GM19239 (cell line): ENCODE data around the gene BROX.
A peak's percentile ranks its signal among the peaks of the same experiment; 100 is the strongest.
"Not testable (repeated sequence)": the region's sequence is repeated elsewhere in the genome, so short reads cannot be mapped to it uniquely, and the experiment has no call there.

Experiments
- DNase-seq: peaks from one replicate; pipeline ENCODE4 v3.0.0; 2011; ENCODE audit warnings: low spot score; ENCODE audit not compliant: insufficient read length
- FAIRE-seq: peaks from 2 replicates; lab custom pipeline; 2011; peaks lifted over from hg19 to GRCh38; lab: Jason Lieb, UNC

The BROX gene

GRCh38 chr1:222712253-222713090 is at the start of gene BROX, which contains the start of gene AIDA:
TSS of gene BROX (plus strand) at chr1:222712564. CDS start at chr1:222715700, 3,136 bp downstream.
TSS of gene AIDA (minus strand) at chr1:222712491. CDS start at chr1:222712317, 174 bp downstream.
- FAIRE-seq = peak; percentile 81
- peak; percentile 67 for DNase-seq

GRCh38 chr1:222663431-222663934 is 48.9 kb upstream of the BROX start:
- DNase-seq = no peak
- no peak for FAIRE-seq

GRCh38 chr1:222665964-222666363 is 46.4 kb upstream of the BROX start:
- DNase-seq (no peak), FAIRE-seq (no peak)

GRCh38 chr1:222668184-222668583 is 44.2 kb upstream of the BROX start:
- DNase-seq, FAIRE-seq: not testable (repeated sequence)

GRCh38 chr1:222669107-222669506 is 43.3 kb upstream of the BROX start:
- DNase-seq, FAIRE-seq: not testable (repeated sequence)

GRCh38 chr1:222670110-222670509 is 42.3 kb upstream of the BROX start:
- FAIRE-seq (no peak), DNase-seq (no peak)

- no peak for FAIRE-seq
- DNase-seq = no peak
These were observed 32.3 kb upstream of the BROX start for GRCh38 chr1:222680080-222680479.

GRCh38 chr1:222691016-222691415 is 21.3 kb upstream of the BROX start:
- no peak for FAIRE-seq
- DNase-seq = no peak

GRCh38 chr1:222694927-222695326 is 17.4 kb upstream of the BROX start:
- no peak for FAIRE-seq

GRCh38 chr1:222696741-222697140 is 15.6 kb upstream of the BROX start:
- FAIRE-seq = no peak
- DNase-seq = no peak

More at GRCh38 chr1:222694927-222695326, 17.4 kb upstream of the BROX start:
- no peak for DNase-seq

GRCh38 chr1:222697203-222697602 is 15.2 kb upstream of the BROX start:
- no peak for DNase-seq
- FAIRE-seq = no peak

- no peak for FAIRE-seq
These were observed 14.5 kb upstream of the BROX start for GRCh38 chr1:222697826-222698225.

GRCh38 chr1:222702210-222702609 is 10.2 kb upstream of the BROX start:
- no peak for FAIRE-seq
- no peak for DNase-seq

More at GRCh38 chr1:222697826-222698225, 14.5 kb upstream of the BROX start:
- DNase-seq = no peak

GRCh38 chr1:222704260-222704659 is 8.1 kb upstream of the BROX start:
- DNase-seq (no peak), FAIRE-seq (no peak)

GRCh38 chr1:222706815-222707214 is 5.5 kb upstream of the BROX start:
- DNase-seq (no peak), FAIRE-seq (no peak)

- DNase-seq = no peak
- FAIRE-seq = no peak
These were observed 2.6 kb upstream of the BROX start for GRCh38 chr1:222709700-222710153.

- DNase-seq (no peak), FAIRE-seq (peak; percentile 96)
These were observed 778 bp upstream of the BROX start for GRCh38 chr1:222711319-222712252.

- peak; percentile 52 for DNase-seq
- peak; percentile 94 for FAIRE-seq
These were observed 962 bp downstream of the BROX start for GRCh38 chr1:222713091-222713961.

GRCh38 chr1:222716393-222716792 is 4.0 kb downstream of the BROX start:
- FAIRE-seq (no peak), DNase-seq (no peak)
